ENCODE measurements around the gene MRO. TPM values are rescaled to one million over a fixed set of nuclear protein-coding genes. Genes with fewer than 3 reads are reported as not detected.

The MRO gene
- total RNA-seq, 6 experiments from 2014 or later: not detected

- Mint-ChIP-seq H3K4me3 (no peak overlapping the region), H3K27ac (no peak overlapping the region), H3K27me3 (ENCODE audit: insufficient read depth) (peaks cover 27% of the 10 kb centered on the region), H3K36me3 (ENCODE audit: low read depth) (no peaks in the 10 kb centered on the region), H3K9me3 (no peaks in the 10 kb centered on the region), H3K4me1 (ENCODE audit: low read depth) (no peaks in the 10 kb centered on the region)
- TF ChIP-seq, protein P1, sequence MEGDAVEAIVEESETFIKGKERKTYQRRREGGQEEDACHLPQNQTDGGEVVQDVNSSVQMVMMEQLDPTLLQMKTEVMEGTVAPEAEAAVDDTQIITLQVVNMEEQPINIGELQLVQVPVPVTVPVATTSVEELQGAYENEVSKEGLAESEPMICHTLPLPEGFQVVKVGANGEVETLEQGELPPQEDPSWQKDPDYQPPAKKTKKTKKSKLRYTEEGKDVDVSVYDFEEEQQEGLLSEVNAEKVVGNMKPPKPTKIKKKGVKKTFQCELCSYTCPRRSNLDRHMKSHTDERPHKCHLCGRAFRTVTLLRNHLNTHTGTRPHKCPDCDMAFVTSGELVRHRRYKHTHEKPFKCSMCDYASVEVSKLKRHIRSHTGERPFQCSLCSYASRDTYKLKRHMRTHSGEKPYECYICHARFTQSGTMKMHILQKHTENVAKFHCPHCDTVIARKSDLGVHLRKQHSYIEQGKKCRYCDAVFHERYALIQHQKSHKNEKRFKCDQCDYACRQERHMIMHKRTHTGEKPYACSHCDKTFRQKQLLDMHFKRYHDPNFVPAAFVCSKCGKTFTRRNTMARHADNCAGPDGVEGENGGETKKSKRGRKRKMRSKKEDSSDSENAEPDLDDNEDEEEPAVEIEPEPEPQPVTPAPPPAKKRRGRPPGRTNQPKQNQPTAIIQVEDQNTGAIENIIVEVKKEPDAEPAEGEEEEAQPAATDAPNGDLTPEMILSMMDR (IDR thresholded peaks at IDR 0.05): no peak
- DNase-seq: no peak
Observed at GRCh38 chr18:50803592-50803991, 16.2 kb downstream of the MRO start.

DNA sequence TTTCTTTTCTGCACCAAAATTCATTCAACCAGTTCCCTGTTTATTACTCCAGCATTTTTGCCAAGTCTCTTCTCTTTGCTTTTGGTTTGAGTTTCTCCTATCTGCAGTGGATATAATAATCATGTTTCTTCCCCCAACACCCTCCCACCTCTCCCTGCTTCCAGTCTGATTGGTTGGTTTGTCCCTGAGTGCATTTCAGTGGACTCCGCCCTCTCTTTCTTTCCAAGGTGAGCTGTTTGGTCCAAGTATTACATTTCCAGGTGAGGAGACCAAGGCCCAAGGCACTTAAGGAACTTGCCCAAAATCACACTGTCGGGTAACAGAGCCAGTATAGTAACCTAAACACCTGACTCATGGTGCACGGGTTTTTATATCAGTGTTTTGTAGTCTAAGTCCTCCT is 17.7 kb downstream of the MRO start:
- TF ChIP-seq, protein P1 (IDR thresholded peaks at IDR 0.05): no peak
- Mint-ChIP-seq H3K9me3 (no peaks in the 10 kb centered on the region), H3K4me3 (no peak overlapping the region)

DNA sequence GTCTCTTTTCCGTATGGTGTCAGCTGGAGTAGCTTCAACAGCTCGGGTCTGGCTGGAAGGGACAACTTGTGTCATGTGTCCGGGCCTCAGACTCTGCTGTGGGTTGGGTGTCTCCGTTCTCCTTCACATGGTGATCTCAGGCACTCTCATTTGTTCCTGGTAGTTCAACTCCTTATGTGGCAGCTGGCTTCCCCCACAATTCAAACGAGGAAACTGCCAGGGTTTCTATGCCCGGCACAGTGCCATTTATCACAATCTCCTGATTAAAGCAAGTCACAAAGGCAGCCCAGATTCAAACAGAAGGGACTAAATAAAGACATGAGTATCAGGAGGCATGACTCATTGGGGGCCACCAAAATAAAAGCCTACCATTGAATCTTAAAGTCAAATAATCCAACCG is 22.7 kb downstream of the MRO start:
- no peaks in the 10 kb centered on the region for H3K9me3 Mint-ChIP-seq
- DNase-seq: no peak
- no peaks in the 10 kb centered on the region for H3K4me1 Mint-ChIP-seq (ENCODE audit: low read depth)
- H3K27me3 Mint-ChIP-seq (ENCODE audit: insufficient read depth): peaks cover 6% of the 10 kb centered on the region
- H3K36me3 Mint-ChIP-seq (ENCODE audit: low read depth): no peaks in the 10 kb centered on the region
- no peak overlapping the region for H3K4me3 Mint-ChIP-seq
- H3K27ac Mint-ChIP-seq: no peak overlapping the region
- TF ChIP-seq, protein P1 (IDR thresholded peaks at IDR 0.05): no peak

More for the DNA sequence above, 17.7 kb downstream of the MRO start:
- Mint-ChIP-seq H3K27me3 (ENCODE audit: insufficient read depth) (peaks cover 23% of the 10 kb centered on the region), H3K4me1 (ENCODE audit: low read depth) (no peaks in the 10 kb centered on the region), H3K36me3 (ENCODE audit: low read depth) (no peaks in the 10 kb centered on the region), H3K27ac (no peak overlapping the region)
- no peak for DNase-seq

- Mint-ChIP-seq H3K36me3 (ENCODE audit: low read depth) (no peaks in the 10 kb centered on the region), H3K4me3 (no peak overlapping the region), H3K4me1 (ENCODE audit: low read depth) (no peaks in the 10 kb centered on the region), H3K27me3 (ENCODE audit: insufficient read depth) (peaks cover 6% of the 10 kb centered on the region), H3K27ac (no peak overlapping the region), H3K9me3 (no peaks in the 10 kb centered on the region)
- TF ChIP-seq, protein P1 (IDR thresholded peaks at IDR 0.05): no peak
- no peak for DNase-seq
Observed at GRCh38 chr18:50796495-50796894, 23.3 kb downstream of the MRO start.

GRCh38 chr18:50793641-50794565 is 25.9 kb downstream of the MRO start:
- Mint-ChIP-seq H3K36me3 (ENCODE audit: low read depth) (no peaks in the 10 kb centered on the region), H3K4me1 (ENCODE audit: low read depth) (no peaks in the 10 kb centered on the region), H3K9me3 (no peaks in the 10 kb centered on the region), H3K27ac (no peak overlapping the region), H3K27me3 (ENCODE audit: insufficient read depth) (peaks cover 4% of the 10 kb centered on the region), H3K4me3 (no peak overlapping the region)
- TF ChIP-seq, protein P1 (IDR thresholded peaks at IDR 0.05): no peak
- no peak for DNase-seq
